ENCODE measurements around the gene ZNF506.
"Not testable (repeated sequence)": the region's sequence is repeated elsewhere in the genome, so short reads cannot be mapped to it uniquely, and the experiment has no call there.

Gene ZNF506

DNA sequence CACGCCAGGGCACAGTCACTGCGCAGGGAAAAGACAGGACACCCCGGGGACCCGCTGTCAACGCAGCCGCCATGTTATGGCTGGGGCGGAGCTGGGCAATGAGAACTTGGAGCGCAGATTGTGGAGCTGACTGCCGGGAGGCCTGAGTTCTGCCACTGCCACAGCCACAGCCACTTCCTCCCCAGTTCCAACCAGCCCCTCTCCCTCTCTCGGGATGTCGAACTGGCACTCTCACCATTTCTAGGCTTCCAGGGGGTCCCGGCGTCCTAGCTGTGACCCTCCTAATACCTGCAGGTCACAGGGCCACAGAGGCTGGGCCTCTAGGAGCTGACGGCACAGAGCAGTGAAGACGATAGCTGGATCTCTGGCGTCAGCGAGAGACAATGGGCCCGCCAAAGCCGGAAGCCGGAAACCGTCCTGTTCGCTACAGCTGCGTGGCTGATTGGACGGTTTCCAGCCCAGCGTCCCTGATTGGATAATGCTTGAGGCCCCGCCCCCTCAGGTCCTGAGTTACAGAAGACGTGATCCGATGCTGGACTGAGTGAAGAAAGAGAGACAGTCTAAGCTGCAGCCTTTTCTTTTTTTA is at the start of gene ZNF506:
Gene ZNF506 (minus strand): TSS at position 385 of the 586 bp plus-strand sequence. CDS start 147 bp downstream, at position 238.
- Histone ChIP-seq H3K36me3 (ENCODE audit: control insufficient read depth in 2 of 2, insufficient read depth in 2 of 2, low read length in 2 of 2) (no peaks in the 10 kb centered on the region), H3K4me1 (ENCODE audit: control insufficient read depth, insufficient read depth, low read length) (no peaks in the 10 kb centered on the region), H3K9ac (ENCODE audit: low read length in 2 of 2) (peak within 1 kb of the TSS; percentile 88 to 99), H3K27ac (ENCODE audit: low read length) (peak within 1 kb of the TSS; percentile 97), H3K4me3 (ENCODE audit: low read length in 2 of 2) (peak within 1 kb of the TSS; percentile 92 to 97), H3K27me3 (ENCODE audit: control insufficient read depth in 1 of 2, insufficient read depth in 2 of 2, low read length in 2 of 2) (no peaks in the 10 kb centered on the region), H3K9me3 (ENCODE audit: control insufficient read depth in 2 of 2, low read length in 2 of 2) (no peaks in the 10 kb centered on the region)

DNA sequence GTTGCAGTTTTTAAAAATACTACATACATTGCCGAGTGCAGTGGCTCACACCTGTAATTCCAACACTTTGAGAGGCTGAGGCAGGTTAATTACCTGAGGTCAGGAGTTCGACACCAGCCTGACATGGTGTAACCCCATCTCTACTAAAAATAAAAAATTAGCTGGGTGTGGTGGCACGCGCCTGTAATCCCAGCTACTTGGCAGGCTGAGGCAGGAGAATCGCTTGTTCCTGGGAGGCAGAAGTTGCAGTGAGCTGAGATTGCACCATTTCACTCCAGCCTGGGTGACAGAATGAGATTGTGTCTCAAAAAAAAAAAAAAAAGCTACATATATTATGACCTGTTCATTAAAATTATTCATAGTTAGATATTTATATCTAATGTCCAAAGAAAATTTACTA is 48.5 kb upstream of the ZNF506 start:
- peaks cover 28% of the 10 kb centered on the region for H3K4me1 ChIP-seq (ENCODE audit: control insufficient read depth, insufficient read depth, low read length)
- not testable (repeated sequence) for H3K27ac ChIP-seq (ENCODE audit: low read length); H3K27me3 ChIP-seq (ENCODE audit: control insufficient read depth in 1 of 2, insufficient read depth in 2 of 2, low read length in 2 of 2); H3K36me3 ChIP-seq (ENCODE audit: control insufficient read depth in 2 of 2, insufficient read depth in 2 of 2, low read length in 2 of 2); H3K9me3 ChIP-seq (ENCODE audit: control insufficient read depth in 2 of 2, low read length in 2 of 2); H3K9ac ChIP-seq (ENCODE audit: low read length in 2 of 2); H3K4me3 ChIP-seq (ENCODE audit: low read length in 2 of 2)

DNA sequence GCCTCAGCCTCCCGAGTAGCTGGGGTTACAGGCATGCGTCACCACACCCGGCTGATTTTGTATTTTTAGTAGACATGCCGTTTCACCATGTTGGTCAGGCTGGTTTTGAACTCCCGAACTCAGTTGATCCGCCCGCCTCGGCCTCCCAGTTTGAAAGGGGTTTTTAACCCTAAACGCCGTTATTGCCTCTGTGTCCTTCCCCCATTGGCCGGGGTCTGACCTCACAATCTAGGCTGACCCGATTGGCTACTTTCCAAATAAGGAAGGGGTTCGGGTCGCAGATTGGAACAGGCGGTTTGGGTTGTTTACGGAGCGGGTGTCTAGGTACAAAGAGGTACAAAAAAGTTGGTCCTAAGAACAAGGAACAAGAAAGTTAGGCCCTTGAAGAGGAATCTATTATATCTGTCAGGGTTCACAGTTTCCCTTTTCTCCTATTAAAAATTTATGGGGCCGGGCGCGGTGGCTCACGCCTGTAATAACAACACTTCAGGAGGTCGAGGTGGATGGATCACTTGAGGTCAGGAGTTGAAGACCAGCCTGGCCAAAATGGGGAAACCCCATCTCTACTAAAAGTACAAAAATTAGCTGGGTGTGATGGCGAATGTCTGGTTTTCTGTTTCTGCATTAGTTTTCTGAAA is 45.2 kb upstream of the ZNF506 start:
- no peaks in the 10 kb centered on the region for H3K9me3 ChIP-seq (ENCODE audit: control insufficient read depth in 2 of 2, low read length in 2 of 2)
- H3K9ac ChIP-seq (ENCODE audit: low read length in 2 of 2) = peak overlapping the region; percentile 87 to 97

DNA sequence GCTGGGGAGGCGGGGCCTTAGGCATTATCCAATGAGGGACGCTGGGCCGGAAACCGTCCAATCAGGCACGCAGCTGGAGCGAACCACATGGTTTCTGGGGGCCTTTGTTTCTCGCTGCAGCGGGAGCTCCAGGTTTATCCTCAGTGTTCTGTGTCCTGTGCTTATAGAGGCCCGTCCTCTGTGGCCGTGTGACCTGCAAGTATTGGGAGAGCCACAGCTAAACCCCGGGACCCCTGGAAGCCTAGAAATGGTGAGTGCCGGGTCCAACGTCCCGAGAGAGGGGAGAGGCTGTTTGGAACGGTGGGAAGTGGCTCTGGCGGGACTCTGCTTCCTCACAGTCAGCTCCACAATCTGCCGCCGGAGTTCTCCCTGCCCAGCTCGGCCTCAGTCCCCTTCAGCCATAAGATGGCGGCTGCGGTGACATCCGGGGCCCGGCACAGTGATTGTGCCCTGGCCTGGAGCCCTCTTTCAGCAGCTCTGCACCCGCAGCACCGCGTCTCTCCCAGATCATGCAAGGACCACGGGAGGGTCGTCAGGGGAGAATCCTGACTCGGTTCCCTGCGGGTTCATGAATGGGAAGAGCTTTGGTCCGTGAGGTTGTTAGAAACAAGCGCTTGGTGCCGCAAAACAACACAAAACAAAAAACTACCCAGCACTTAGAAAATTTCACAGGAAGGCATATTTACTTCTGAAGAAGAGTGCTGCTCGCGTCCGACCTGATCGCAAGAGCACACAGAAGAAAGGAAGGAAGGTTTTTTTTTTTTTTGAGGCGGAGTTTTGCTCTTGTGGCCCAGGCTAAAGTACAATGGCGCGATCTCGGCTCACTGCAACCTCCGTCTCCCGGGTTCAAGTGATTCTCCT is 44.4 kb upstream of the ZNF506 start, which contains the start of gene ZNF253:
Gene ZNF253 (plus strand): TSS at position 133 of the 861 bp plus-strand sequence. CDS start 115 bp downstream, at position 248.
- no peaks in the 10 kb centered on the region for H3K9me3 ChIP-seq (ENCODE audit: control insufficient read depth in 2 of 2, low read length in 2 of 2)
- H3K9ac ChIP-seq (ENCODE audit: low read length in 2 of 2) = peak within 1 kb of the TSS; percentile 87 to 97
- no peaks in the 10 kb centered on the region for H3K36me3 ChIP-seq (ENCODE audit: control insufficient read depth in 2 of 2, insufficient read depth in 2 of 2, low read length in 2 of 2)
- peak within 1 kb of the TSS; percentile 80 to 94 for H3K4me3 ChIP-seq (ENCODE audit: low read length in 2 of 2)
- H3K27me3 ChIP-seq (ENCODE audit: control insufficient read depth in 1 of 2, insufficient read depth in 2 of 2, low read length in 2 of 2) = no peaks in the 10 kb centered on the region
- peak within 1 kb of the TSS; percentile 92 for H3K27ac ChIP-seq (ENCODE audit: low read length)
- H3K4me1 ChIP-seq (ENCODE audit: control insufficient read depth, insufficient read depth, low read length) = peaks cover 22% of the 10 kb centered on the region

More for the DNA sequence above, 45.2 kb upstream of the ZNF506 start:
- H3K4me1 ChIP-seq (ENCODE audit: control insufficient read depth, insufficient read depth, low read length) = peaks cover 26% of the 10 kb centered on the region
- no peaks in the 10 kb centered on the region for H3K27me3 ChIP-seq (ENCODE audit: control insufficient read depth in 1 of 2, insufficient read depth in 2 of 2, low read length in 2 of 2)
- no peaks in the 10 kb centered on the region for H3K36me3 ChIP-seq (ENCODE audit: control insufficient read depth in 2 of 2, insufficient read depth in 2 of 2, low read length in 2 of 2)
- peak overlapping the region; percentile 92 for H3K27ac ChIP-seq (ENCODE audit: low read length)
- peak overlapping the region; percentile 80 to 94 for H3K4me3 ChIP-seq (ENCODE audit: low read length in 2 of 2)

DNA sequence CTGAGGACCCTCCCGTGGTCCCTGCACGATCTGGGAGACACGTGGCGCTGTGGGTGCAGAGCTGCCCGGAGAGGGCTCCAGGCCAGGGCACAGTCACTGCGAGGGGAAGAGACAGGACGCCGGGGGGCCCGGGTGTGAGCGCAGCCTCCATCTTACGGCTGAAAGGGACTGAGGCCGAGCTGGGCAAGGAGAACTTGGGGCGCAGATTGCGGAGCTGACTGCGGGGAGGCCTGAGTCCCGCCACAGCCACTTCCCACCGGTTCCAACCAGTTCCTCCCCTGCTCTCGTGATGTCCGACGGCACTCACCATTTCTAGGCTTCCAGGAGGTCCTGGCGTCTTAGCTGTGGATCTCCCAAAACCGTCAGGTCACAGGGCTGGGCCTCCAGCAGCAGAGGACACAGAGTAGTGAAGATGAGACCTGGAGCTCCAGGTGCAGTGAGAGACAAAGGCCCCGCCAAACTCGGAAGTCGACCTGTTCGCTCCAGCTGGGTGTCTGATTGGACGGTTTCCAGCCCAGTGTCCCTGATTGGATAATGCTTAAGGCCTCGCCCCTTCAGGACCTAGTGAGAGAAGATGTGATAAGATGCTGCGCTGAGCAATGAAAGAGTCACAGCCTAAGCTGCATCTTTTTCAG is 39.3 kb upstream of the ZNF506 start:
- Histone ChIP-seq H3K4me3 (ENCODE audit: low read length in 2 of 2) (peak overlapping the region in 1 of 2 donors; percentile 40), H3K36me3 (ENCODE audit: control insufficient read depth in 2 of 2, insufficient read depth in 2 of 2, low read length in 2 of 2) (no peaks in the 10 kb centered on the region), H3K27me3 (ENCODE audit: control insufficient read depth in 1 of 2, insufficient read depth in 2 of 2, low read length in 2 of 2) (peaks cover 2 to 4% of the 10 kb centered on the region in 2 donors), H3K9ac (ENCODE audit: low read length in 2 of 2) (no peak overlapping the region), H3K4me1 (ENCODE audit: control insufficient read depth, insufficient read depth, low read length) (peaks cover 3% of the 10 kb centered on the region), H3K9me3 (ENCODE audit: control insufficient read depth in 2 of 2, low read length in 2 of 2) (no peaks in the 10 kb centered on the region), H3K27ac (ENCODE audit: low read length) (no peak overlapping the region)

DNA sequence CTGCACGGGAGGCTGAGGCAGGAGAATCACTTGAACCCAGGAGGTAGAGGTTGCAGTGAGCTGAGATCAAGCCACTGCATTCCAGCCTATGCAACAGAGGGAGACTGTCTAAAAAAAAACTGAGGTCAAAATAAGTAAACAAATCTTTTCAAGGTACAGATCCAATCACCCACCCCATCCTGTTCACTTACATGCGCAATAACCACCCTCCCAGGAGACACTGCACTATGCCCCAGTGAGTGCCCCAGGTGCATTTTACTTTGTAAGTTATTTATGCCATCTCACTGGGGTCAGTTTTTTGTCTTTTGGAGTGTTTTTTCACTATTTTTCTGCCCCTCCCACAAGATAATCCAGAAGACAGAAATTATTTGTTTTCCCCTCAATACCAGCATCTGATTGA is 37.2 kb upstream of the ZNF506 start:
- Histone ChIP-seq H3K9ac (ENCODE audit: low read length in 2 of 2) (no peak overlapping the region), H3K27ac (ENCODE audit: low read length) (no peak overlapping the region), H3K9me3 (ENCODE audit: control insufficient read depth in 2 of 2, low read length in 2 of 2) (no peaks in the 10 kb centered on the region), H3K4me1 (ENCODE audit: control insufficient read depth, insufficient read depth, low read length) (no peaks in the 10 kb centered on the region), H3K27me3 (ENCODE audit: control insufficient read depth in 1 of 2, insufficient read depth in 2 of 2, low read length in 2 of 2) (peaks cover 2 to 4% of the 10 kb centered on the region in 2 donors), H3K36me3 (ENCODE audit: control insufficient read depth in 2 of 2, insufficient read depth in 2 of 2, low read length in 2 of 2) (no peaks in the 10 kb centered on the region), H3K4me3 (ENCODE audit: low read length in 2 of 2) (no peak overlapping the region)

DNA sequence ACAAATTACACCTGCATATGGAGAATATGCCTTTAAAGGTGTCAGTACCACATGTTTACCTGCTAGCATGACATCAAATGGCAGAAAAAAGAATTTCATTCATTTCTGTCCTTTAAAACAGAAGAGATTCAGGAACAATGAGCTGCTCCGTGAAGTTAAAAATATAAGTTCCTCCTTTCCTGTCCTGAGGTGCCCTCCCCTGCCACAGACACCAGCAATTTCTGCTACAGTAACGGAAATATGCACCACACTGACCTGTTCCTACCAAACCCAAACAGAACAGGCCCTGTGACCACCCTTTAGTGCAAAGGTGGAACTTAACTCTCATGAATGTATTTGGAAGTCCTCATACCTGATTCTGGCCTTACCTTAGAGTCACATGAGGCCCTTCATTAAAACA is 30.2 kb upstream of the ZNF506 start:
- not testable (repeated sequence) for H3K9me3 ChIP-seq (ENCODE audit: control insufficient read depth in 2 of 2, low read length in 2 of 2); H3K27me3 ChIP-seq (ENCODE audit: control insufficient read depth in 1 of 2, insufficient read depth in 2 of 2, low read length in 2 of 2); H3K9ac ChIP-seq (ENCODE audit: low read length in 2 of 2); H3K27ac ChIP-seq (ENCODE audit: low read length); H3K36me3 ChIP-seq (ENCODE audit: control insufficient read depth in 2 of 2, insufficient read depth in 2 of 2, low read length in 2 of 2); H3K4me3 ChIP-seq (ENCODE audit: low read length in 2 of 2); H3K4me1 ChIP-seq (ENCODE audit: control insufficient read depth, insufficient read depth, low read length)

DNA sequence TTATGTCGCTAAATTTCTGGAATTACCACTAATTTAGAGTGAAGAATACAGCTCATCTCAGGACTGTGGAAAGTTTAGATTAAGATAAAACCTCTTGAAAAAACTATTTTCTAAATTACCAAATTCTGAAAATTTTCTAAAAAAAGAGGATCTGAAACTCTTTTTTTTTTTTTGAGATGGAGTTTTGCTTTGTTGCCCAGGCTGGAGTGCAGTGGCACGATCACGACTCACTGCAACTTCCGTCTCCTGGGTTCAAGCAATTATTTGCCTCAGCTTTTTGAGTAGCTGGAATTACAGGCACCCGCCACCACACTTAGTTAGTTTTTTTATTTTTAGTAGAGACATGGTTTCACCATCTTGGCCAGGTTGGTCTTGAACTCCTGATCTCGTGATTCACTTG is 27.5 kb upstream of the ZNF506 start:
- no peak overlapping the region for H3K27ac ChIP-seq (ENCODE audit: low read length)
- H3K4me1 ChIP-seq (ENCODE audit: control insufficient read depth, insufficient read depth, low read length) = no peaks in the 10 kb centered on the region
- H3K9me3 ChIP-seq (ENCODE audit: control insufficient read depth in 2 of 2, low read length in 2 of 2) = no peaks in the 10 kb centered on the region
- no peak overlapping the region for H3K9ac ChIP-seq (ENCODE audit: low read length in 2 of 2)
- no peak overlapping the region for H3K4me3 ChIP-seq (ENCODE audit: low read length in 2 of 2)
- no peaks in the 10 kb centered on the region for H3K27me3 ChIP-seq (ENCODE audit: control insufficient read depth in 1 of 2, insufficient read depth in 2 of 2, low read length in 2 of 2)
- H3K36me3 ChIP-seq (ENCODE audit: control insufficient read depth in 2 of 2, insufficient read depth in 2 of 2, low read length in 2 of 2) = no peaks in the 10 kb centered on the region

DNA sequence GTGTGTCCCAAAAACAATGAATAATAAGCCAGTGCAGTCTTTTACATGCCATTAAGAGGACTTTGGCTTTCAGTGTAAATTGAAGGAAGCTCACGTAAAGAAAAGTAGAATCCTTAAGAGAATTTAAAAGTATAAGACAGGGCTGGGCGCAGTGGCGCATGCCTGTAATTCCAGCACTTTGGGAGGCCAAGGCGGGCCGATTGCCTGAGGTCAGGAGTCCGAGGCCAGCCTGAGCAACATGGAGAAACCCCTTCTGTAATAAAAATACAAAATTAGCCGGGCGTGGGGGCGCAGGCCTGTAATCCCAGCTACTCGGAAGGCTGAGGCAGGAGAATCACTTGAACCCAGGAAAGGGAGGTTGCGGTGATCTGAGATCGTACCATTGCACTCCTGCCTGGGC is 26.2 kb upstream of the ZNF506 start:
- H3K27me3 ChIP-seq (ENCODE audit: control insufficient read depth in 1 of 2, insufficient read depth in 2 of 2, low read length in 2 of 2) = no peaks in the 10 kb centered on the region
- no peaks in the 10 kb centered on the region for H3K9me3 ChIP-seq (ENCODE audit: control insufficient read depth in 2 of 2, low read length in 2 of 2)
- H3K9ac ChIP-seq (ENCODE audit: low read length in 2 of 2) = no peak overlapping the region
- H3K4me1 ChIP-seq (ENCODE audit: control insufficient read depth, insufficient read depth, low read length) = no peaks in the 10 kb centered on the region
- H3K4me3 ChIP-seq (ENCODE audit: low read length in 2 of 2) = no peak overlapping the region
- H3K36me3 ChIP-seq (ENCODE audit: control insufficient read depth in 2 of 2, insufficient read depth in 2 of 2, low read length in 2 of 2) = no peaks in the 10 kb centered on the region
- H3K27ac ChIP-seq (ENCODE audit: low read length) = no peak overlapping the region

DNA sequence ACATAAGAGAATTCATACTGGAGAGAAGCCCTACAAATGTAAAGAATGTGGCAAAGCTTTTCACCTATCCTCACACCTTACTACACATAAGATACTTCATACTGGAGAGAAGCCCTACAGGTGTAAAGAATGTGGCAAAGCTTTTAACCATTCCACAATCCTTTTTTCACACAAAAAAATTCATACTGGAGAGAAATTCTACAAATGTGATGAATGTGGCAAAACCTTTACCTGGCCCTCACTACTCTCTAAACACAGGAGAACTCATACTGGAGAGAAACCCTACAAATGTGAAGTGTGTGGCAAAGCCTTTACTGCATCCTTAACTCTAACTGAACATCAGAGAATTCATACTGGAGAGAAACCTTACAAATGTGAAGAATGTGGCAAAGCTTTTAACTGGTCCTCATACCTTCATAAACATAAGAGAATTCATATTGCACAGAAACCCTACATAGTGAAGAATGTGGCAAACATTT is 14.0 kb upstream of the ZNF506 start:
- Histone ChIP-seq H3K4me3 (ENCODE audit: low read length in 2 of 2) (no peak overlapping the region), H3K27me3 (ENCODE audit: control insufficient read depth in 1 of 2, insufficient read depth in 2 of 2, low read length in 2 of 2) (no peaks in the 10 kb centered on the region), H3K9me3 (ENCODE audit: control insufficient read depth in 2 of 2, low read length in 2 of 2) (peaks cover 4 to 26% of the 10 kb centered on the region in 2 donors), H3K27ac (ENCODE audit: low read length) (no peak overlapping the region), H3K36me3 (ENCODE audit: control insufficient read depth in 2 of 2, insufficient read depth in 2 of 2, low read length in 2 of 2) (no peaks in the 10 kb centered on the region), H3K4me1 (ENCODE audit: control insufficient read depth, insufficient read depth, low read length) (no peaks in the 10 kb centered on the region), H3K9ac (ENCODE audit: low read length in 2 of 2) (no peak overlapping the region)
